Activated B cell treated with CpG ODN at 0.5 μM for 24 hours (primary cell): ENCODE data around the gene DENND2D. TPM values are rescaled to one million over a fixed set of nuclear protein-coding genes. Genes with fewer than 3 reads are reported as not detected.
A peak's percentile ranks its signal among the peaks of the same experiment; 100 is the strongest.

Source experiments
- ATAC-seq: fragments of 200-7000 bp; cut with Tn5 transposase; one replicate; pipeline ENCODE4 v1.10.0; 2021; ENCODE audit warnings: low read depth, mild to moderate bottlenecking, moderate library complexity
- CTCF ChIA-PET: fragments of 350-600 bp; sonication (Branson Sonifier 250); formaldehyde crosslinking; loops from one replicate; lab custom pipeline; 2021; ENCODE audit warnings: antibody characterized with exemption; lab: Charles Lee
- POLR2A ChIA-PET: fragments of 350-600 bp; sonication (Branson Sonifier 250); formaldehyde crosslinking; loops from one replicate; lab custom pipeline; 2021; ENCODE audit warnings: antibody characterized with exemption; lab: Charles Lee
- DNase-seq: peaks from one replicate; pipeline ENCODE4 v3.0.0; 2022
- H3K27ac Mint-ChIP-seq: one replicate; pipeline ENCODE4 v1.8.0; 2020; ENCODE audit warnings: mixed read lengths
- H3K27me3 Mint-ChIP-seq: one replicate; pipeline ENCODE4 v1.8.0; 2021; ENCODE audit warnings: mixed read lengths
- H3K36me3 Mint-ChIP-seq: one replicate; pipeline ENCODE4 v1.8.0; 2021; ENCODE audit warnings: low read depth, mixed read lengths
- H3K4me1 Mint-ChIP-seq: one replicate; pipeline ENCODE4 v1.8.0; 2021; ENCODE audit warnings: mixed read lengths
- H3K4me3 Mint-ChIP-seq: one replicate; pipeline ENCODE4 v1.8.0; 2020; ENCODE audit warnings: mild to moderate bottlenecking, mixed read lengths
- H3K9me3 Mint-ChIP-seq: one replicate; pipeline ENCODE4 v1.8.0; 2020; ENCODE audit warnings: mixed read lengths
- intact Hi-C: fragments of 100-400 bp; cut with micrococcal nuclease; formaldehyde crosslinking; loops from one replicate; pipeline ENCODE4 v1.15.1; 2024
- total RNA-seq: library from RNA; stranded (reverse); gene quantifications from 2 replicates; pipeline ENCODE4 v1.2.3, GENCODE V29; 2022
- TF ChIP-seq, protein P1 (sequence below): fragments of 200-600 bp; IDR thresholded peaks from one replicate; pipeline ENCODE4 v1.8.0; 2022; ENCODE audit warnings: antibody characterized with exemption, mild to moderate bottlenecking

The DENND2D gene
- total RNA-seq, 1 donor from 2014 or later: 58.6 TPM

- no peaks in the 10 kb centered on the region for H3K36me3 Mint-ChIP-seq
- CTCF ChIA-PET: interaction anchor here (1.5 to 2.5 kb wide), 2 partner anchors 11 to 185 kb away, joined by 6 to 7 read pairs; no protein-coding TSS in a partner anchor
- H3K27me3 Mint-ChIP-seq: no peaks in the 10 kb centered on the region
- no peak for DNase-seq
- ATAC-seq: no peak
- H3K4me1 Mint-ChIP-seq: peaks cover 83% of the 10 kb centered on the region
- POLR2A ChIA-PET: interaction anchor here (0.7 to 8.8 kb wide), 10 partner anchors 10 to 343 kb away, joined by 3 to 258 read pairs (median 6); partner anchors contain the start of genes CD53, CEPT1, CHI3L2 and DENND2D
- H3K9me3 Mint-ChIP-seq: peaks cover 2% of the 10 kb centered on the region
- intact Hi-C loops: loop anchor here (5.0 kb wide), 4 partner anchors 253 to 543 kb away; partner anchors contain the start of genes KCNA3, LRIF1 and RAP1A
- TF ChIP-seq, protein P1, sequence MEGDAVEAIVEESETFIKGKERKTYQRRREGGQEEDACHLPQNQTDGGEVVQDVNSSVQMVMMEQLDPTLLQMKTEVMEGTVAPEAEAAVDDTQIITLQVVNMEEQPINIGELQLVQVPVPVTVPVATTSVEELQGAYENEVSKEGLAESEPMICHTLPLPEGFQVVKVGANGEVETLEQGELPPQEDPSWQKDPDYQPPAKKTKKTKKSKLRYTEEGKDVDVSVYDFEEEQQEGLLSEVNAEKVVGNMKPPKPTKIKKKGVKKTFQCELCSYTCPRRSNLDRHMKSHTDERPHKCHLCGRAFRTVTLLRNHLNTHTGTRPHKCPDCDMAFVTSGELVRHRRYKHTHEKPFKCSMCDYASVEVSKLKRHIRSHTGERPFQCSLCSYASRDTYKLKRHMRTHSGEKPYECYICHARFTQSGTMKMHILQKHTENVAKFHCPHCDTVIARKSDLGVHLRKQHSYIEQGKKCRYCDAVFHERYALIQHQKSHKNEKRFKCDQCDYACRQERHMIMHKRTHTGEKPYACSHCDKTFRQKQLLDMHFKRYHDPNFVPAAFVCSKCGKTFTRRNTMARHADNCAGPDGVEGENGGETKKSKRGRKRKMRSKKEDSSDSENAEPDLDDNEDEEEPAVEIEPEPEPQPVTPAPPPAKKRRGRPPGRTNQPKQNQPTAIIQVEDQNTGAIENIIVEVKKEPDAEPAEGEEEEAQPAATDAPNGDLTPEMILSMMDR: no peak
- peak overlapping the region; percentile 95 for H3K27ac Mint-ChIP-seq
- peak overlapping the region; percentile 42 for H3K4me3 Mint-ChIP-seq
Measured at GRCh38 chr1:111214884-111215283, 14.4 kb upstream of the DENND2D start.

GRCh38 chr1:111214074-111214801 is 13.8 kb upstream of the DENND2D start:
- DNase-seq: no peak
- TF ChIP-seq, protein P1: no peak

GRCh38 chr1:111213412-111213811 is 13.0 kb upstream of the DENND2D start:
- Mint-ChIP-seq H3K27me3 (no peaks in the 10 kb centered on the region), H3K27ac (peak overlapping the region; percentile 77), H3K9me3 (peaks cover 2% of the 10 kb centered on the region), H3K36me3 (no peaks in the 10 kb centered on the region), H3K4me3 (no peak overlapping the region), H3K4me1 (peaks cover 69% of the 10 kb centered on the region)
- ATAC-seq (no peak), DNase-seq (no peak)
- TF ChIP-seq, protein P1: no peak
- ChIA-PET POLR2A (interaction anchor here (0.9 to 8.8 kb wide), 4 partner anchors 9 to 542 kb away, joined by 3 to 258 read pairs (median 38); partner anchors contain the start of genes CEPT1, DDX20 and DRAM2), CTCF (interaction anchor here (1.5 to 2.5 kb wide), 2 partner anchors 9 to 187 kb away, joined by 6 to 7 read pairs; no protein-coding TSS in a partner anchor)
- intact Hi-C loops: no loop called here

More at GRCh38 chr1:111214074-111214801, 13.8 kb upstream of the DENND2D start:
- Mint-ChIP-seq H3K9me3 (peaks cover 2% of the 10 kb centered on the region), H3K4me3 (peak overlapping the region; percentile 42), H3K27me3 (no peaks in the 10 kb centered on the region), H3K4me1 (peaks cover 76% of the 10 kb centered on the region), H3K36me3 (no peaks in the 10 kb centered on the region), H3K27ac (peak overlapping the region; percentile 95)
- intact Hi-C loops: no loop called here
- CTCF ChIA-PET: interaction anchor here (1.5 to 2.5 kb wide), 2 partner anchors 10 to 186 kb away, joined by 6 to 7 read pairs; no protein-coding TSS in a partner anchor
- POLR2A ChIA-PET: interaction anchor here (0.6 to 8.8 kb wide), 11 partner anchors 10 to 541 kb away, joined by 3 to 258 read pairs (median 3); partner anchors contain the start of genes CD53, CEPT1, CHI3L2 and DDX20
- no peak for ATAC-seq

GRCh38 chr1:111212634-111213335 is 12.3 kb upstream of the DENND2D start:
- DNase-seq (no peak), ATAC-seq (no peak)
- H3K27me3 Mint-ChIP-seq: no peaks in the 10 kb centered on the region
- no peaks in the 10 kb centered on the region for H3K36me3 Mint-ChIP-seq
- H3K27ac Mint-ChIP-seq: peak overlapping the region; percentile 77
- H3K4me1 Mint-ChIP-seq: peaks cover 67% of the 10 kb centered on the region
- CTCF ChIA-PET: no interaction called here
- TF ChIP-seq, protein P1: no peak
- intact Hi-C loops: no loop called here
- no peak overlapping the region for H3K4me3 Mint-ChIP-seq
- H3K9me3 Mint-ChIP-seq: peaks cover 2% of the 10 kb centered on the region
- POLR2A ChIA-PET: interaction anchor here (0.6 to 1.5 kb wide), 5 partner anchors 8 to 81 kb away, joined by 3 to 7 read pairs (median 6); partner anchors contain the start of genes CEPT1 and DRAM2
